GM12865 (cell line): ENCODE data around the gene KISS1R.
"Not testable (repeated sequence)": the region's sequence is repeated elsewhere in the genome, so short reads cannot be mapped to it uniquely, and the experiment has no call there.

Source experiments
- DNase-seq: peaks from one replicate; pipeline ENCODE4 v3.0.0; 2010; ENCODE audit warnings: low read depth
- H3K4me3 ChIP-seq: 2 replicates; pipeline ENCODE4 v1.5.1; 2011; ENCODE audit warnings: mild to moderate bottlenecking, low read depth, low read length, control low read depth
- CTCF ChIP-seq: IDR thresholded peaks from 2 replicates; pipeline ENCODE4 v1.5.1; 2011; ENCODE audit warnings: low read length, control low read depth, low read depth, inconsistent platforms; ENCODE audit not compliant: insufficient read depth; ENCODE audit errors: missing control alignments

Gene KISS1R

GRCh38 chr19:876780-877314 is 40.3 kb upstream of the KISS1R start:
- no peak for DNase-seq
- TF ChIP-seq CTCF = no peak
- H3K4me3 ChIP-seq = no peak overlapping the region

GRCh38 chr19:877992-878660 is 39.0 kb upstream of the KISS1R start:
- H3K4me3 ChIP-seq, DNase-seq: not testable (repeated sequence)

GRCh38 chr19:878751-879561 is 38.2 kb upstream of the KISS1R start:
- DNase-seq, H3K4me3 ChIP-seq: not testable (repeated sequence)

GRCh38 chr19:879711-880438 is 37.3 kb upstream of the KISS1R start:
- TF ChIP-seq CTCF = no peak

GRCh38 chr19:881385-882071 is 35.6 kb upstream of the KISS1R start:
- DNase-seq = no peak
- H3K4me3 ChIP-seq = no peak overlapping the region
- TF ChIP-seq CTCF = no peak

More at GRCh38 chr19:879711-880438, 37.3 kb upstream of the KISS1R start:
- no peak for DNase-seq
- no peak overlapping the region for H3K4me3 ChIP-seq

- H3K4me3 ChIP-seq = no peak overlapping the region
- no peak for TF ChIP-seq CTCF
- no peak for DNase-seq
These were observed 34.1 kb upstream of the KISS1R start for GRCh38 chr19:882871-883497.

- H3K4me3 ChIP-seq = no peak overlapping the region
- DNase-seq = no peak
- no peak for TF ChIP-seq CTCF
These were observed 33.4 kb upstream of the KISS1R start for GRCh38 chr19:883661-884211.
